Fibroblast of lung (primary cell): ENCODE data around the gene CDH6. TPM values are rescaled to one million over a fixed set of nuclear protein-coding genes. Genes with fewer than 3 reads are reported as not detected.

Experiments
- DNase-seq, 2 donors: peaks; one replicate each; pipeline versions ENCODE4 v3.0.0 to v3.0.0-alpha.2; 2010; ENCODE audit warnings: low read depth in 2 of 2
- H2AFZ ChIP-seq: 2 replicates; pipeline ENCODE4 v1.5.1; 2012; ENCODE audit warnings: low read length, control low read depth, inconsistent platforms
- H3K27ac ChIP-seq: 2 replicates; pipeline ENCODE4 v1.5.1; 2011; ENCODE audit warnings: low read length, control low read depth; ENCODE audit not compliant: insufficient read depth
- H3K27me3 ChIP-seq: 2 replicates; pipeline ENCODE4 v1.5.1; 2011; ENCODE audit warnings: mild to moderate bottlenecking, low read length; ENCODE audit not compliant: control insufficient read depth, insufficient read depth
- H3K36me3 ChIP-seq: 2 replicates; pipeline ENCODE4 v1.5.1; 2011; ENCODE audit warnings: low read length; ENCODE audit not compliant: control insufficient read depth, insufficient read depth
- H3K4me1 ChIP-seq: 2 replicates; pipeline ENCODE4 v1.5.1; 2011; ENCODE audit warnings: low read length; ENCODE audit not compliant: control insufficient read depth, insufficient read depth; ENCODE audit errors: extremely low read depth
- H3K4me2 ChIP-seq: 2 replicates; pipeline ENCODE4 v1.5.1; 2011; ENCODE audit warnings: low read length, control low read depth; ENCODE audit not compliant: insufficient read depth; ENCODE audit errors: extremely low read depth
- H3K4me3 ChIP-seq, 4 experiments: fragments of 200-600 bp in 1 of 4; sonication (generic) in 1 of 4; replicated peaks in 1 of 4; 2 replicates each; pipeline ENCODE4 v1.5.1; 2011 to 2016; ENCODE audit warnings: low read length in 4 of 4, low read depth in 3 of 4, mild to moderate bottlenecking in 3 of 4, control low read depth in 2 of 4, inconsistent platforms in 1 of 4, mixed read lengths in 1 of 4; ENCODE audit not compliant: insufficient read depth in 1 of 4; ENCODE audit errors: control extremely low read depth in 1 of 4
- H3K79me2 ChIP-seq: 2 replicates; pipeline ENCODE4 v1.5.1; 2012; ENCODE audit warnings: mild to moderate bottlenecking, low read length, inconsistent platforms; ENCODE audit not compliant: control insufficient read depth, insufficient read depth
- H3K9ac ChIP-seq: 2 replicates; pipeline ENCODE4 v1.5.1; 2011; ENCODE audit warnings: mild to moderate bottlenecking, low read length, control low read depth; ENCODE audit not compliant: insufficient read depth
- H3K9me3 ChIP-seq: 2 replicates; pipeline ENCODE4 v1.5.1; 2012; ENCODE audit warnings: low read depth, low read length; ENCODE audit not compliant: control insufficient read depth, insufficient read depth
- H4K20me1 ChIP-seq: 2 replicates; pipeline ENCODE4 v1.5.1; 2011; ENCODE audit warnings: low read length; ENCODE audit not compliant: control insufficient read depth, insufficient read depth; ENCODE audit errors: extremely low read depth
- CTCF ChIP-seq, 2 donors: IDR thresholded peaks in 1 of 2; conservative IDR thresholded peaks in 1 of 2; 1 replicate in 1 of 2; 2 replicates in 1 of 2; pipeline ENCODE4 v1.5.1; 2011 to 2012; ENCODE audit warnings: low read length in 2 of 2, control low read depth in 1 of 2, inconsistent platforms in 1 of 2, low read depth in 1 of 2, mild to moderate bottlenecking in 1 of 2
- EZH2 ChIP-seq: IDR thresholded peaks from 2 replicates; pipeline ENCODE4 v1.5.1; 2012; ENCODE audit warnings: low read length, control low read depth, mild to moderate bottlenecking; ENCODE audit errors: missing control alignments
- polyA plus RNA-seq, 2 donors: library from polyadenylated mRNA; depleted of rRNA in 1 of 2; stranded (reverse) in 1 of 2; unstranded in 1 of 2; fragments of >200 nt; gene quantifications; 2 replicates each; pipeline ENCODE4 v1.2.1, GENCODE V29; 2011 to 2012; ENCODE audit warnings: missing spikeins in 1 of 2
- total RNA-seq: library from RNA; depleted of rRNA; stranded (reverse); fragments of >200 nt; gene quantifications from 2 replicates; pipeline ENCODE4 v1.2.1, GENCODE V29; 2014

Gene CDH6
- total and polyA plus RNA-seq, 2 donors (not counting 1 experiment from before 2014, with no cell fraction given) = 10.4 to 18.8 TPM

DNA sequence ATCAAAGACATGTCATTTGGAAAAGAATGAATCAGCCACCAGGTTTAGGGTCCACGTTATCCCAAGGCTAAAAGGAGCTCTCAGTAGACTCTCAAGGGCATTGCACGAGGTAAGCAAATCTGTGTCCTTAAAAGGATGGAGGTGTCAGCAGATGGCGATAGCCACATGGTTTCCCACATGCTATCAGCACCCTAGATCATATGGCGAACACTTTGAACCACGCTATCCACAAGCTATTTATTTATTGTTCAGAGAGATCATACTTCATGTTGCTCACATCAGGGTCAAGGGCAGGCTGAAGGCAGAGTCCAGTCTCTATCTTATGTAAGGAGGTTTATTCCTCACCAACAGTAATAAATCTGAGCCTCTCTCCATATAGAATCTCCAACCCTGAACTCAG, 43.7 kb downstream of the CDH6 start:
- H2AFZ ChIP-seq = no peak overlapping the region
- H3K9ac ChIP-seq = no peak overlapping the region
- TF ChIP-seq EZH2 (no peak), CTCF (conservative IDR thresholded peaks at IDR 0.05 in 1 of 2, IDR thresholded peaks at IDR 0.05 in 1 of 2; ENCODE audit: low read depth in 1 of 2, low read length in 2 of 2) (no peak)
- no peaks in the 10 kb centered on the region for H3K4me1 ChIP-seq
- no peak overlapping the region for H3K27ac ChIP-seq
- H3K9me3 ChIP-seq = no peaks in the 10 kb centered on the region
- DNase-seq = peak in 1 of 2 donors; percentile 16
- no peaks in the 10 kb centered on the region for H3K79me2 ChIP-seq
- H3K4me2 ChIP-seq = no peak overlapping the region
- H3K36me3 ChIP-seq = no peaks in the 10 kb centered on the region
- H3K4me3 ChIP-seq = no peak overlapping the region
- no peaks in the 10 kb centered on the region for H4K20me1 ChIP-seq
- H3K27me3 ChIP-seq = no peaks in the 10 kb centered on the region

GRCh38 chr5:31238497-31238896, 45.0 kb downstream of the CDH6 start:
- TF ChIP-seq CTCF (conservative IDR thresholded peaks at IDR 0.05 in 1 of 2, IDR thresholded peaks at IDR 0.05 in 1 of 2; ENCODE audit: low read depth in 1 of 2, low read length in 2 of 2) = no peak
- TF ChIP-seq EZH2 = no peak
- Histone ChIP-seq H3K4me2 (no peak overlapping the region), H3K36me3 (no peaks in the 10 kb centered on the region), H3K9ac (no peak overlapping the region), H4K20me1 (no peaks in the 10 kb centered on the region), H3K27me3 (no peaks in the 10 kb centered on the region), H3K4me3 (no peak overlapping the region), H3K79me2 (no peaks in the 10 kb centered on the region), H3K27ac (no peak overlapping the region), H3K4me1 (no peaks in the 10 kb centered on the region), H3K9me3 (no peaks in the 10 kb centered on the region), H2AFZ (no peak overlapping the region)
- no peak for DNase-seq

DNA sequence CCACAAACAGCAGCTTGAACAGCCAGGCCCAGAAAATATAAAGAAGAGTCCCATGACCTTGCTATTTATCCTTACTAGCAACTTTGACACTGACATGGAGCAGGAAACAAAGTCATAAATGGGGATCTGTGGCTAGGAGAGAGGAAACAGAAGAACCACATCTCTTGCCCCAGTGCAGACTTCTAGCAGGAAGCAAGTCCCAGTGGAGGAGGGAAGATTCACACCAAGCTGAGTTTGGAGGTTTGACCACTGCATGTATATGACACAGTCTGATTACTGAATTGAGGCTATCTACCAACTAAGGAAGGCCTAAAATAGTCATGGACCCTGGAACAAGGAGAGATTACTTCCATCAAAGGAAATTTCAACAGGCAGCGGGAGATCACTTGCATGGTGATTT, 51.4 kb downstream of the CDH6 start:
- DNase-seq = no peak
- Histone ChIP-seq H2AFZ (no peak overlapping the region), H4K20me1 (no peaks in the 10 kb centered on the region), H3K4me3 (no peak overlapping the region), H3K27me3 (no peaks in the 10 kb centered on the region), H3K9me3 (no peaks in the 10 kb centered on the region), H3K4me1 (no peaks in the 10 kb centered on the region), H3K79me2 (no peaks in the 10 kb centered on the region), H3K9ac (no peak overlapping the region), H3K36me3 (no peaks in the 10 kb centered on the region), H3K27ac (no peak overlapping the region), H3K4me2 (no peak overlapping the region)
- no peak for TF ChIP-seq CTCF (conservative IDR thresholded peaks at IDR 0.05 in 1 of 2, IDR thresholded peaks at IDR 0.05 in 1 of 2; ENCODE audit: low read depth in 1 of 2, low read length in 2 of 2)
- no peak for TF ChIP-seq EZH2
